Stimulated activated CD4-positive, alpha-beta T cell treated with anti-CD3 and anti-CD28 coated beads, Interleukin-12 subunit alpha, Interleukin-12 subunit beta, amount 100 ng/mL, for 4 hours (primary cell): ENCODE data around the gene KCNQ2.

ENCODE experiments used
- DNase-seq: peaks from one replicate; pipeline ENCODE4 v3.0.0-alpha.2; 2020

Gene KCNQ2

DNA sequence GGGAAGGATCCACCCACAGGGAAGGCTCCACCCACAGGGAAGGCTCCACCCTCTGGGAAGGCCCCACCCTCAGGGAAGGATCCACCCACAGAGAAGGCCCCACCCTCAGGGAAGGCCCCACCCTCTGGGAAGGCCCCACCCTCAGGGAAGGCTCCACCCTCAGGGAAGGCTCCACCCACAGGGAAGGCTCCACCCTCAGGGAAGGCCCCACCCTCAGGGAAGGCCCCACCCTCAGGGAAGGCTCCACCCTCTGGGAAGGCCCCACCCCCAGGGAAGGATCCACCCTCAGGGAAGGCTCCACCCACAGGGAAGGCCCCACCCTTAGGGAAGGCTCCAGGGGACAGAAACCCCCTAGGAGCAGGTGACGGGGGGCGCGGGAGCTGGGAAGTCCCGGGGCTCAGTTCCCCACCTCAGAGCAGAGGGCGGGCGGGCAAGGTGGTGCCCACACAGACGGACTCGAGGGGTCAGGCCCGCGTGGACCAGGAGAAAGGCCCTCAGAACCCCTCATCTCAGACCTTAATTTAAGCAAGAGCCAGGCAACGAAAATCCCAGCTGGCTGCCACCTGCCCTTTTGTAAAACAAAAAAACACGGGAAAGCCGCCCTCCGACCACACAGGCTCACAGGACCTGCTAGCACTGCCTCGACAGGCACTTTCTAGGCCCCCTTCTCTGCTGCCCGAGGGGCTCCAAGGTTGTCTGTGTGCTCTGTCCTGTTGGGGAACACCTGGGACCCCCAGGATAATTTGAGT lies 39.7 kb downstream of the KCNQ2 start:
- DNase-seq: no peak

DNA sequence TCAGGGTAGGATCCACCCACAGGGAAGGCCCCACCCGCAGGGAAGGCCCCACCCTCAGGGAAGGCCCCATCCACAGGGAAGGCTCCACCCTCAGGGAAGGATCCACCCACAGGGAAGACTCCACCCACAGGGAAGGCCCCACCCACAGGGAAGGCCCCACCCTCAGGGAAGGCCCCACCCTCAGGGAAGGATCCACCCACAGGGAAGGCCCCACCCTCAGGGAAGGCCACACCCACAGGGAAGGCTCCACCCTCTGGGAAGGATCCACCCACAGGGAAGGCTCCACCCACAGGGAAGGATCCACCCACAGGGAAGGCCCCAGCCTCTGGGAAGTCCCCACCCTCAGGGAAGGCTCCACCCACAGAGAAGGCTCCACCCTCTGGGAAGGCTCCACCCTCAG lies 40.5 kb downstream of the KCNQ2 start:
- DNase-seq: no peak

DNA sequence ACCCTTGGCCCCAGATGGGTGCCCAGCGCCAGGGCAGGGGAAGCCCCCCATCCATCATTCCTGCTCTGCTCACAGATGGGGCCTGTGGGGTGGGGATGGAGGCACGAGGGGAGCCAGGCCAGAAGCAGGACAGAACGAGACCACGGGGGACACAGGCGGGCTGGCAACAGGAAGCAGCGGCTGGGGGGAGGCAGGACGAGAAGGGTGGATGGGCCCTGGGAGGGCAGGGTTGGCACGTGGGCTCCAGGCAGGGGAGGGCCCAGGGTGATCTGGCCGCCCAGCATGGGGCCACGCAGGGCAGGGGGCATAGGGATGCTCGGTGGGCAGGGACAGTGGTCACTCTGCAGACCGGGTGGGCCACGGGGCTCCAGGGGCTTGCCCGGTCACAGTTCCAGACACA lies 41.6 kb downstream of the KCNQ2 start:
- no peak for DNase-seq

DNA sequence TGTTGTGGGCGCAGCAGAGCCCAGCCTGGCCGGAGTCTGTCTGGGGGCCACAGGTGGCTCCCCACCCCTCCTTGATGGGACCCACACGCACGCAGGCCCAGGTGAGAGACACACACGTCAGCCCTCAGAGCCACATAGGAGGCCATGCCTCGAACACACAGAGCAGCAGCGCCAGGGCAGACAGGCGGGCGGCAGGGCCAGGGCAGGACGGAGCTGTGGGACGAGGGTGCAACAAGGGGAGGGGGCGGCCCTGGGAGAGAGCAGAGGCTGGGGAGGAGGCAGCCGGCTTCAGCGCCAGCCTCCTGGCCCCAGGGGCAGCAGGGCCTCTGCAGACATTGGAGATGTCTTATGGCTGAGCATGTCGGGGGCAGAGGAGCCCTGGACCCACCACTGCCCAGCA lies 42.5 kb downstream of the KCNQ2 start:
- no peak for DNase-seq

DNA sequence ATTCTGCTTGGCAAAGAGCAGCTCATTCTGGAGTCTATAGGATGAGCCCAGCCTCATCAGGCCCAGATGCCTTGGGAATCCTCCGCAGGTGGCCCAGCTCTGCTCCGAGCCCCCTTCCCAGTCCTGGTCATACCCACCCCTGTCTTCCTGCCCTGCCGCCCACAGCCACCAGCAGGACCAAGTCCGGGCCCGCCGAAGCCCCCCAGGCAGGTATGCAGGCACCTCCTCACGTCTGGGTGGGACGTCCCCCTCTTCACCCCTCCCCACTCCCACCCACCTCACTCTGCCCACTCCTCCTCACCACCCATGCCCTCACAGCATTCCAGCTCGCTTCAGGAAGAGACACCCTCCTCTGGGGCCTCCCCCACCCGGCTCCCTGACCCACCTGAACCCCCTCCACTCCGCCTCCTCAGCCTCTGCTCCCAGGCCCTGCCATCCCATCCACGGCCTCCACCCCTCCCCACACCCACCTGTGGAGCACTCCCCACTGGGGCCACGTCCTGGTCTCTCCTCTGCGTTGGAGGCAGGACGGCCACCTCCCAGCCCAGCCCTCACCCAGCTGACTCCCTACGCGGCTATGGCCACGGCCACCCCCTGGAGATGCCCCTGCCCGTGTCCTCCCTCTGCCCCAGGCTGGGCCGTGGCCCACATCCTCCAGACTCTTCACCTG lies 43.4 kb downstream of the KCNQ2 start:
- no peak for DNase-seq

DNA sequence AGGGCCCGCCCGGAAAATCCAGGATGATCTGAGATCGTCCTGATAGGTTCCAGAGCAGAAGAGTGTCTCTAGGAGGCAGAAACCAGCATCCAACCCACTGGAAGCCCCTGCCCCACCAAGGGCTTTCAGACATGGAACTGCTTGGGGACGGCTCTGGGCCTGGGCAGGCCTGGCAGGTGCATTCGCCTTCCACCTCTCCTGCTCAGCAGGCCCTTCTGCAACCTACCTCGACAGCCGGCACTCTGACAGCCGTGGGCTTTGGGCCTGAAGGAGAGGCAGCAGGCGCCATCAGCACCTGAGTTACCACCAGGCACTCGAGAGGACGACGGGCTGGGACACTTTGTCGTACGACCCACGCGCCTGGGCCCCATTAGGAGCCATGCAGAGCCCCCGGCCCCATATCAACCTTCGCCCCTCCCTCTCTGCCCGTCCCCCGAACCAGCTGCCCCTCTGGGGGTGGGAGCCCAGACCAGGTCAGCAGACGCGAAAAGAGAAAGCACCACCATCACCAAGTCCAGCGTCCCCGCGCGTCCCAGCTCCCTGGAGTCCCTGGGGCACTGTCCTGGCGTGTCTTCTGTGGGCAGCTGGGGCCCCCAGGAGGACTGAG lies 44.6 kb downstream of the KCNQ2 start:
- no peak for DNase-seq

DNA sequence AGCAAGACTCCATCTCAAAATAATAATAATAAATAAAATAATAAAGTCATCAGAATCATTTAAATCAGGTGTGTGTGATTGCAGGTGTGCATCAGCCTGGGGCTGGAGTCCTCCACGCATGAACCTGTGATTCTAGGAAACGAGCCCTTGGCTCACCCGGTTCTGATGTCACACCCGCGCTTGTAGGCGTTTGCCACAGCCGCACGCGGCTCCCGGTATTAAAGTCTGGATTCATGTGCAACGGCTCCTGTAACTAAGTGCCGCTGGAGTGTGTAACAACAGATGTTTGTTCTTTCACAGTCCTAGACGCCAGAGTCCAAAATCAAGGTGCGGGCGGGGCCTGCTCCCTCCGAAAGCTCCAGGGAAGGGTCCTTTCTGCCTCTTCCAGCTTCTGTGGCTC lies 45.2 kb downstream of the KCNQ2 start:
- DNase-seq: no peak

DNA sequence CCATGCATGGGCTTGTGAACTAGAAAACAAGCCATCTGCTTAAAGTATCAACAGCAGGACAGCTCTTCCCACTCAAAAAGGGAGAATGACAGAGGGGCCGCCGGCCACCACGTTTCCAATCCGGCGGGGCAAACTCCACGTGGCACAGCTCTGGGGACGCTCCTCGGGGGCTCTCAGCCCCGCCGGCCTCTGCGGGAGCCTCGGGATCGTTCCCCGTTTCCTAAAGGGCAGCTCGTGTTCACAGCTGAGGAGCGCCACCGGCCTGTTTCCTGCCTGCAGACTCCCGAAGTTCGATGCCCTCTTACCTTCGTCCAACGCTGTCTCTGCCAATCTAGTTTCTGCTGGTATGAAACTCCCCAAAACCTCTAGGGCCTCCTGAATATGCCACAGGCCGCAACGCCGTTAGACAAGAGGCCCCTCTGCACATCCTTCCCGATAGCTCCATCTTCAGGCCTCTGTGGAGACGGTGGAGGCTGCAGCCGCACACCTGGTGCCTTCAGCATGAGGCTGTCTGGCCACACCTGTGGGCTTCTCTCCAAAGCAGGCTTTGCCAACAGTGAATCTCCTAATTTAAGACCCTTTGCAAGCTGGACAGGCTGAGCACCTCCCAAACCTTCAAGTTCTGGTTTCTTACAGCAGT lies 46.5 kb downstream of the KCNQ2 start:
- DNase-seq: no peak

DNA sequence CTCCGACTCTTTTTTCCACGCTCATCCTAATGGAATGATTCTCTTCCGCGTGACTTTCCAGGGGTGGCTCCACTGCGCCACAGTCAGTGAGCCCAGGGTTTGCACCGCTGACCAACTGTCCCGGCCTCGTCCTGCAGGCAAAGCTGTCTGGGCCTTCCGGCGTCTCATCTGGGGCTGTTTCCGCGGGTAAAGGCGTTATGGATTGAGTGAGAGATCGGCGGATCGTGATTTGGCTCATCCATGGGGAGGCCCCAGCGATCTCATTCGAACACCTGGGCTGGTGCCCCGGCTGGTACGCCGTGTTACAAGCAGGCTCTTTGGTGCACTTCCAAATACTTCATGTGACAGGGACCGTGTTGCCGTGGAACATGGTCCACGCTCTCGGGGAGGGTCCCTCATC lies 47.8 kb downstream of the KCNQ2 start:
- no peak for DNase-seq

DNA sequence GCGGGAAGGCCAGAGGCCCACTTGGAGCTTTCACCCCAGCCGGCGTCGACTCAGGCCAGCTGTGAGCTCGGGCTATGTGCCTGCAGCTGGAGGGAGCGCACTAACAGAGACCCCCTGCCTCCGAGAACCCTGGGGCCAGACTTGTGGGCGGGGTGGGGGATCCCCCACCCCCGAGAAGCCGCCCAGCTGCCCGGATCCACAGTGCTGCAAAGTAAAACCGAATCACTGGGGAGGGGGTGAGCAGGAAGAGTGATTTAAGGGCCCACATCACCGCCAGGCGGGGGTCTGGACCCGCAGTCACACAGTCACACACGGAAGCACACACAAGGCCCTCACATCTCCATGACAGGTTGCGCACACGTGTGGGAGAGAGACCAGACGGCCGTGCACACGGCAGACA lies 48.7 kb downstream of the KCNQ2 start:
- no peak for DNase-seq

DNA sequence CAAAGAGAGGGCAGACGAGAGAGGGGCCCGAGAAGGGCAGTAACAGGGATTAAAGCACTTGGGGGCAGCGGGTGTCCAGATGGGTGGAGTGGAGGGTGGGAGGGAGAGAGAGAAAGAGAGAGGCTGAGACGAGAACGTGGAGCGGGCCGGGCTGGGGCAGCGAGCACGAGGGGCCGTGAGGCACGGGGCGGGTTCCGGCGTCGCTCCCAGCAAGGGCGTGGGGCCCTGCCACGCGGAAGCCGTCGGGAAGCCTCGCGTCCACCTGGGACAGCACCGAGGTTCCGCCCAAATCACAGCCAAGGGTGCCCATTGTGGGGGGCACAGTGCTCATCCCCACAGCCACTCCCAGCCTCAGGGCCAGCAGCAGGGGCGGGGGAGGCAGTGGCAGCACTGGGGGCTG lies 49.8 kb downstream of the KCNQ2 start:
- DNase-seq: no peak

DNA sequence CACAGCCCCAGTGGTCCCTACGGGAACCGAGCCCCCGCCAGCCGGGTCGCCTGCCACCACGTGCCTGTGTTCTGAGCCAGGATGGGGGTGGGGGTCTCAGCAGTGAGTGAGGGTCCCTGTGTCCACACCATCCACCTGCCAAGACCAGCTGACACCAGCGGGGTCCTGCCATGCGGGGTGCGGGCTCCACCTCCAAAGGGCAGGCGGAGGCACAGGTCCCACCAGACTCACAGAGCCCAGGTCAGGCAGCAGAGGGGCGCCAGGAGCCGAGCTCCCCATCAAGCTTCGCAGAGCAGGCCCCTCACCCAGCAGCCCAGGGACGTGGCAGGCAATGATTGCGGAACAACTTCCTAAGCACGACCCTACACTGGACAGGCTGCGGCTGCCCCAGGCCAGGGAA lies 50.5 kb downstream of the KCNQ2 start:
- no peak for DNase-seq

DNA sequence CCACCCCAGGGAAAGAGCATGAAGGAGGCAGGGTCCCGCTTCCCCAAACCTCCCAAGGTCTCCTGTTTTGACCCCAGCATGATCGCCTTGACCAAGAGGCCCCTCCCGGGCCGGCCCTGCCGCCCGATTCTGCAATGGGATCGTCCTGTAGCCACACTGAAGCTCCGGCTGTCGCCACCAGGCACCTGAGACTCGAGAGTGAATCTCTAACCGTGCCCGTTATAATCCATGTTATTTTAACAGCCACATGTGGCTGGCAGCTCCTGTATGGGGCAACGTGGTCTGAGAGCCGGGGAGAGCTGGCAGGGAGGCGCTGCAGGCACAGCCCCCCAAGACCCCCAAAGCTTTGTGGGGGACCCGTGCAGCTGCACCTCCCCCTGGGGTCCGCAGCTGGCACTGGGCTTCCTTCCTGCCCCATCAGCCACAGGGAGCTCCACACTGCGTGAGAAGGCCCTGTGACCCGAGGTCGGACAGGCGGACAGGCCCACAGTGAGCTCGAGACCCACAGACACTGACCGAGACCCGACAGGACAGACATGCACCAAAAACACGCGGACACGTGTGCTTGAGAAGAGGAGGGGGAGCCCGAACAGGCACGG lies 51.3 kb downstream of the KCNQ2 start:
- no peak for DNase-seq

DNA sequence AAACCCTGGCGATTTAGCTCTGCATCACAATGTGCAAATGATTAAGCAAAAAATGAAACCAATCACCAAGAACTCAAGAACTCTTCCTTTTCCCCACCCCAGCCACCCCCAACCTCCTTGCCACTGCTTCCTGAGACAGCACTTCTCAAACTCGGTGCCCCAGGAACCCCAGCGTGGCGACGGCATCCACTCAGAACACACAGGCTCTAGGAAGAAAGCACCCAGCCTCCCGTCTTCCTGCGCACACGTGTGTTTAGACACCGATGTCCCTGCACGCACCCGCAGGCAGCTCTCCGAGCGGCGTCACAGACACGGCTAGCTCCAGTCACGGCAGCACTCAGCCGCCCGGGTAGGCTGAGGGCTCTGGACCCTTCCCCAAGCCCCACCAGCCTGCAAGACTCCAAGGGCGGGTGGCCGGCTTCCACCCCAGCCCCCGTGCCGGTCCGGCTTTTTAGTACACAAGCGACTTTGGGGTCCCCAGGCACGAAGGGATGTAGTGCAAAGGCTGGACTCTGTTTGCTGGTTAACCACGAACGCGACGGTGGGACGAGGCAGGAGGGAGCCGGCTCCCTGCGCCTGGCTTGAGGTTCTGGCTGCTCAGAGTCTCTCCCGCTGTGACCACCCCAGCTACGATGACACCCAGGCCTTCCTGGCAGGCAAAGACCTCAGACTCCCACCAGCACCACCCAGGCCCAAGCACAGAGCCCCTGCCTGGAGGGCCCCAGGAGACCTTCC lies 51.9 kb downstream of the KCNQ2 start:
- no peak for DNase-seq

DNA sequence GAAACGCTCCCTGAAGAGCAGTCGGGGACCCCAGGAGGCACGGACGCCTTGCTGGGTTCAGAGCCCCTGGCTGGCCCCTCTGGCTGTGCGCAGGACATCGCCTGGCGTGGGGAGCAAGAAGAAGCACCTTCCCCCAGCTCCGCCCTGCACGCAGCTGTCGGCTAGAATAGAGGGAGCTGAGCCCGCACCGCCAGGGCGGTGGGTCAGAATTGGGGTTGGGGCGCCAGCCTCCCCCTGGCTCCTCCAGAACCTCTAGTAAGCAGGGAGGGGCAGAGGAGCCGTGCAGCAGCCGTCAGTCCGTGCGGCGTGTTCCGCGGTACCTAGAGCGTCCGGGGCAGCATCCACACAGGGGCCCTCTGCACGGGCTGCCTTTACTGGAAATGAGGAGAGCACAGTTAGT lies 53.2 kb downstream of the KCNQ2 start:
- DNase-seq: no peak

DNA sequence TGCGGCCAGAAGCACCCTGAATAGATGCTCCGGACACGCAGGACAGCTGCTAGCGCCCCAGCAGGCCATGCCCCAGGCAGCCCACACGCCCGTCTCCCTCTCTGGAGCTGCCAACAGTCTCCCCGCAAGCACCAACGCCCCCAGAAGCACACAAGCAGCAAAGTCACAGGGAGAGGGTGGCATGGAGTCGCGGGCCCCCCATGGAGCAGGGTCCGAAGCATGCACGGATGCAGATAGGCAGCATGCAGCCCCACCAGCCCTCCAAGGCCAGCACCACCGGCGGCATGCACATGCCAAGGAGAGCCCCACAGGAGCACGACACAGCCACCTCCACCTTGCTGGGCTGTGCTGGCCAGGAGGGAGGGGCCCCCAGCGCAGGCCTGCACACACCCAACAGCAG lies 53.8 kb downstream of the KCNQ2 start:
- no peak for DNase-seq

DNA sequence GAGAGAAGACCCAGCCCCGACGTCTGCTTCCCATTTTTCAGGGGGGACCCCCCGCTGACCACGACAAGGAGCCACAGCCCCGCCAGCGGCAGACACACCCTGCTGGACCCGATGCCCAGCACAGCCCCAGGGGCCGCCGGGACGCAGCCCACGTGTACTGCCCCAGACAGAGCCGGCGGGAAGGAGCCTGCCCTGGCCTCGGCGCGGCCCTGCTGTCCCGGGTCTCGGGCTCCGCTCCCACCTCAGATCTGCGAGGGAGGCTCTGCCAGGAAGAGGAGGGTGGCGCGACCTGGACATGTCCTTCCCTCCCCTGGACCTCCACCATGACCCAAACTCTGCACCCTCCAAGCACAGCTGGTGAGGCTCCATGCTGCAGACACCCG lies 54.7 kb downstream of the KCNQ2 start:
- DNase-seq: no peak

DNA sequence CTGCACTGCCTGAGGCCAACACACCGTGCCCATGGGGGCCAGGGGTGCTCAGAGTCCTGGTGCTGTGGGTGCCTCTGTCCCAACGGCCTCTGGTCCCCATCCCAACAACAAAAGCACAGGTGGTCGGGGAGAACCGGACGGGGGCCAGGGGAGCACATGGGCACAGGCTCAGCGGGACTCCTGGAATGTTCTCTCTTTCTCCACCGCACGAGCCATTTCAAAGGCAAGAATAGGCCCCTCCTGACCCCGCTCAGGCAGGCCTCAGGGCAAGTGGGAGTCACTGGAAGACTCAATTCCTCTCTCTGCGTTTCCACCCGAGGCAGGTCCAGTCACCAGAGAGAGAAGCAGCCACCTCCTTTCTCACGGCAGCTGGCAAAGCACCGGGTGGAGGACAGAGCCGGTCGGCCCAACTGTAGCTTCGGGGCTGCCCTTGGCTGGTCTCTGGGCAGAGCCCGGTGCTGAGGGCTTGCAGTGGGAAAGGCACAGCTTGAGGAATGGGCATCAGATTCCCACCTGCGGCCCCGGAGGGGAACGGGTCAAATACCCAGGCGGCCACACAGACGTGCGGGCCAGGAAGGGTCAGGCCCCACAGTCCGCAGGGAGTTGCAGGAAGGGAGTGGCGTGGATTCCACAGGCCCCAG lies 55.2 kb downstream of the KCNQ2 start:
- no peak for DNase-seq

DNA sequence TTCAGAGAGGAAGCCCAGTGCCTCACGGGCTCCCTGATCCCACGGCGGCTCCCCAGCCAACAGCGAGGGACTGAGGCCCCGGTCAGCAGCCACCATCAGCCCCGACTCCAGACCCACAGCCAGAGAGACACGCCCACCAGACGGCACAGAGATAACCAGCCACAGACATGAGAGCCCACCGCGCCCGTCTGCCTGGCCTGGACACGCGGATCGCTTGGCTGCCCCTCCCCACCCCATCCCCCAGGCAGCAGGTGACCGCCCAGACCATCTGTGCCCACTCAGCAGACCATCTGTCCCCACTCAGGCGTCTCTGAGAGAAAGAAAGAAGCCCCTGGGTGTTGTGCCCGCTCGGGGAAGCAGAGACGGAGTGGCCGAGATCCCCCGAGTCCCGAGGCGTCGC lies 55.8 kb downstream of the KCNQ2 start:
- no peak for DNase-seq

DNA sequence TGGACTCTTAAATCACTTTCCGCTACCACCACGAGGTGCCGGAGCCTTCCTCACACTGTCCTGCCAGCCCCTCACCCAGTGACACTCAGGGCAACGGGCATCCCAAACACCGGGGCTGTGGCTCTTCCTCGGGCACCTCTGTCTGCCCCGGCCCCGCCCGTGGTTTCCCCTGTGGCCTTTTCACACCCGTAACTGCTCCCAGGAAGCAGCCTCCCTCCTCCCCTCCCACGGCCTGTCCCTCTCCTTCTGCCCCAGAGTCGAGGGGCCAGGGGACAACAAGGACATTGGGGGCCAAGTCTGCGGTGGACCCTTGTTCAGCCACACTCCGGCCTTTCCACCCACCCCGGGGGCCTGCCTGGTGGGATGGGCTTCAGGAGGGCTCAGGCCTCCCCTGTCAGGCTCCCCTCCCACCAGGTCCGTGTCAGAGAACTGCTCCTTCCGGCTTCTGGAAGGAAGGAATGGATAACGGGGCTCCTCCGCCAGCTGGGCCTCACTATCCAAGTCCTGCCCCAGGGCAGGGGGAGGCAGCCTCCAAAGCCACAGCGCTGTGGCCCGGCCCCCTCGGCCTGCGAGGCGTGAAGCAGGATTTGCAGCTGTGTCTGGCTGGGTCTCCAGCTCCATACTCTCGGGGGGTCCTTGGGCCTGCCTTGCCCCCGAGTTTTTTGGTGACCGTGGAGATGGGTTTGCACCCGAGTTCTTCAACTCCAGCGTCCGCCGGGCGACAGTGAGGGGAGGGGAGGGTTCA lies 56.6 kb downstream of the KCNQ2 start:
- no peak for DNase-seq

DNA sequence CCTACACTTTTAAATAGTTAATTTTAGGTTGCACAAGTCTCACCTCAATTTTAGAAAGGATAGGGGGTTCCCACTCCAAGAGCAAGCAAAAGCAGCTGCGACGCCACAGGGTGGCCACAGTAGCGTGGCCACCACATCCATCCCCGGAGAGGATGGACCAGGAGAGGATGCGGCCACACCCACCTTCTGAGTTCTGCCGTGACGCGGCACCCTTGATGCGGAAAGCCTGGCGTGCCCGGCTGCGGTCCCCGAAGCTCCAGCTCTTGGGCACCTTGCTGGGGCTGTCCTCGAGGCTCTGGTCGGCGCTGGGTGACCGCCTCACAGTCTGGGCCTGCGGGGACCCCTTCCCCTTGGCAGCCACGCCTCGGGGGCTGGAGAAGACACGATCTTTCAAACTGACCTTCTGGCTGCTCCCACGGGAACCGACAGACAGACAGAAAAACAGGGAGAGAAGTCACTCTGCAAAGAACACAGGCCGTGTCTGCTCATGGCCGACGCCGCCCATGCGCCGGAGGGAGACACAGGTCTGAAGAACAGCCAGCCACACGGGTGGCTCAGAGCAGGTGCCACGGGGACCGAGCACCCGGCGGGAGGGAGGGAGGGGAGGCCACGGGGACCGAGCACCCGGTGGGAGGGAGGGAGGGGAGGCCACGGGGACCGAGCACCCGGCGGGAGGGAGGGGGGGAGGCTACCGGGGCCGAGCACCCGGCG lies 57.6 kb downstream of the KCNQ2 start:
- no peak for DNase-seq
